NCI-H460 (cell line): ENCODE data around the gene ACTL10. TPM values are rescaled to one million over a fixed set of nuclear protein-coding genes. Genes with fewer than 3 reads are reported as not detected.
"Not testable (repeated sequence)": the region's sequence is repeated elsewhere in the genome, so short reads cannot be mapped to it uniquely, and the experiment has no call there.

Experiments used
- DNase-seq: peaks from one replicate; pipeline ENCODE4 v3.0.0-alpha.2; 2016; ENCODE audit warnings: low read depth; ENCODE audit errors: extremely low read depth
- total RNA-seq: library from RNA; depleted of rRNA; stranded (reverse); fragments of >200 nt; shearing (Covaris generic); gene quantifications from 2 replicates; pipeline ENCODE4 v1.2.3, GENCODE V29; 2014

Gene ACTL10
- total RNA-seq, 1 experiment from 2014 or later: not detected

- DNase-seq: no peak
Measured at GRCh38 chr20:33693289-33693688, 26.5 kb downstream of the ACTL10 start.

GRCh38 chr20:33693741-33694638 lies 27.2 kb downstream of the ACTL10 start:
- DNase-seq: no peak

GRCh38 chr20:33694639-33695012 lies 27.9 kb downstream of the ACTL10 start:
- no peak for DNase-seq

- no peak for DNase-seq
Measured at GRCh38 chr20:33696448-33696847, 29.7 kb downstream of the ACTL10 start.

GRCh38 chr20:33697129-33697528 lies 30.4 kb downstream of the ACTL10 start:
- no peak for DNase-seq

GRCh38 chr20:33698966-33699365 lies 32.2 kb downstream of the ACTL10 start:
- DNase-seq: not testable (repeated sequence)

- not testable (repeated sequence) for DNase-seq
Measured at GRCh38 chr20:33700696-33701441, 34.1 kb downstream of the ACTL10 start.

- no peak for DNase-seq
Measured at GRCh38 chr20:33701629-33702450, 35.1 kb downstream of the ACTL10 start.

GRCh38 chr20:33702861-33703260 lies 36.1 kb downstream of the ACTL10 start:
- DNase-seq: no peak

- no peak for DNase-seq
Measured at GRCh38 chr20:33703498-33704137, 36.9 kb downstream of the ACTL10 start.

GRCh38 chr20:33704197-33704924 lies 37.6 kb downstream of the ACTL10 start:
- DNase-seq: no peak

GRCh38 chr20:33707668-33708067 lies 40.9 kb downstream of the ACTL10 start:
- no peak for DNase-seq

- no peak for DNase-seq
Measured at GRCh38 chr20:33709398-33709797, 42.7 kb downstream of the ACTL10 start.

- no peak for DNase-seq
Measured at GRCh38 chr20:33709905-33710541, 43.3 kb downstream of the ACTL10 start.

GRCh38 chr20:33710681-33711445 lies 44.1 kb downstream of the ACTL10 start:
- DNase-seq: no peak

- no peak for DNase-seq
Measured at GRCh38 chr20:33711446-33711738, 44.6 kb downstream of the ACTL10 start.

- no peak for DNase-seq
Measured at GRCh38 chr20:33713865-33714367, 47.2 kb downstream of the ACTL10 start.

GRCh38 chr20:33716498-33716897 lies 49.8 kb downstream of the ACTL10 start:
- no peak for DNase-seq
